ENCODE results near the gene SLC4A4.

The SLC4A4 gene

GRCh38 chr4:71307729-71308128, 31.1 kb upstream of the SLC4A4 start:
- no peak overlapping the region for H3K4me3 ChIP-seq (ENCODE audit: low read depth, low read length)
- TF ChIP-seq CTCF (IDR thresholded peaks at IDR 0.05; ENCODE audit: low read depth, low read length) (no peak), MYC (IDR thresholded peaks at IDR 0.05; ENCODE audit: low read depth, low read length) (no peak), POLR2A (IDR thresholded peaks at IDR 0.05; ENCODE audit: extremely low read depth, insufficient read length) (no peak)
- TF ChIP-seq, protein P1, sequence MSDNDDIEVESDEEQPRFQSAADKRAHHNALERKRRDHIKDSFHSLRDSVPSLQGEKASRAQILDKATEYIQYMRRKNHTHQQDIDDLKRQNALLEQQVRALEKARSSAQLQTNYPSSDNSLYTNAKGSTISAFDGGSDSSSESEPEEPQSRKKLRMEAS (IDR thresholded peaks at IDR 0.05; ENCODE audit: low read depth, low read length): no peak
- no peak for DNase-seq (ENCODE audit: low read depth)

DNA sequence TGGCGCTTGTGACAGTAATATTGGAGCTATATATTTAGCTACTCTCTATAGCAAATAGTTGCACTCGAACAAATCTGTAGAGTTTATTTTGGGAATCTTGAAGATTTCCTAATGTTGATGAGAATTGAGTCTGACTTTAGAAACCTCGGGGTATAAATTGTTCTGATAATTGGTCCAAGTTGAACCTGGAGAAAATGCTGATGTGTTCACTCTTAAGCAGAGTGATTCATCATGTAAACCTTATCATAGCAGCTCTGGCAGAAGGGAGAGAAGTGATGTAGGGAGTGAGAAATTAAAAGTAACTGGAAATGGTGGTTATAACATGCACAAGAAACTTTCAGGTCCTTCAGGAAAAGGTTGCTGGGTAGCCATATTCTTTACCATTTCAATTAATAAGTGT, 16.4 kb upstream of the SLC4A4 start:
- DNase-seq (ENCODE audit: low read depth): no peak
- no peak for TF ChIP-seq POLR2A (IDR thresholded peaks at IDR 0.05; ENCODE audit: extremely low read depth, insufficient read length)
- TF ChIP-seq CTCF (IDR thresholded peaks at IDR 0.05; ENCODE audit: low read depth, low read length): no peak
- TF ChIP-seq, protein P1 (IDR thresholded peaks at IDR 0.05; ENCODE audit: low read depth, low read length): no peak
- TF ChIP-seq MYC (IDR thresholded peaks at IDR 0.05; ENCODE audit: low read depth, low read length): no peak
- no peak overlapping the region for H3K4me3 ChIP-seq (ENCODE audit: low read depth, low read length)

DNA sequence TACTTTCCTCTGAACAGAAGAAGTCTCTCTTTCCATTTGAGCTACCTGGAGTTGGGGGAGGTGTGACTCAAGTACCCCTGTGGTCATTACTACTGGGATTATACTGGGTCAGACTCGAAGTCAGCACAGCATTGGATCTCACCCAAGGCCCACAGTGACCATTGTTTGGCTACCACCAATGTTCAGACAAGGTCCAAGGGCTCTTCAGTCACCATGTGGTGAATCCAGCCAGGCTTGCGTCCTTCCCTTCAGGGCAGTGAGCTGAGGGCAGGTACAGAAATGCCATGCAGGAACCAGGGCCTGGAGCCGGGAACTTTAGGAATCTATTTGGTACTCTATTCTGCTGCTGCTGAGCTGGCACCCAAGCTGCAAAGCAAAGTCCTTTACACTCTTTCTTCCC, 5.5 kb upstream of the SLC4A4 start:
- H3K4me3 ChIP-seq (ENCODE audit: low read depth, low read length): no peak overlapping the region
- DNase-seq (ENCODE audit: low read depth): no peak
- TF ChIP-seq POLR2A (IDR thresholded peaks at IDR 0.05; ENCODE audit: extremely low read depth, insufficient read length): no peak
- TF ChIP-seq MYC (IDR thresholded peaks at IDR 0.05; ENCODE audit: low read depth, low read length): no peak
- TF ChIP-seq, protein P1 (IDR thresholded peaks at IDR 0.05; ENCODE audit: low read depth, low read length): no peak
- TF ChIP-seq CTCF (IDR thresholded peaks at IDR 0.05; ENCODE audit: low read depth, low read length): no peak

DNA sequence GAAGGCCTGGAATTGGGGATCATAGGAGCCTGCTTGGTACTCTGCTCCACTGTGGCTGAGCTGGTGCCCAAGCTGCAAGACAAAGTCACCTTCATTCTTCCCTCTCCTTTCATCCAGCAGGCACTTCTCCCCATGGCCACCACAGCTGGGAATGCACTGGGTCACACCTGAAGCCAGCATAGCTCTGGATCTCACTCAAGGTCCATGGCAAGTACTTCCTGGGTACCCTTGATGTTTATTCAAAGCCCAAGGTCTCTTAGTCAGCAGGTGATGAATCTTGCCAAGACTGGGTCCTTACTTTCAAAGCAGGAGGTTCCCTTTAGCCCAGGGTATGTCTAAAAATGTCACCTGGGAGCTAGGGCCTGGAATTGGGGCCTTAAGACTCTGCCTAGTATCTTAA, 4.9 kb upstream of the SLC4A4 start:
- DNase-seq (ENCODE audit: low read depth): no peak

DNA sequence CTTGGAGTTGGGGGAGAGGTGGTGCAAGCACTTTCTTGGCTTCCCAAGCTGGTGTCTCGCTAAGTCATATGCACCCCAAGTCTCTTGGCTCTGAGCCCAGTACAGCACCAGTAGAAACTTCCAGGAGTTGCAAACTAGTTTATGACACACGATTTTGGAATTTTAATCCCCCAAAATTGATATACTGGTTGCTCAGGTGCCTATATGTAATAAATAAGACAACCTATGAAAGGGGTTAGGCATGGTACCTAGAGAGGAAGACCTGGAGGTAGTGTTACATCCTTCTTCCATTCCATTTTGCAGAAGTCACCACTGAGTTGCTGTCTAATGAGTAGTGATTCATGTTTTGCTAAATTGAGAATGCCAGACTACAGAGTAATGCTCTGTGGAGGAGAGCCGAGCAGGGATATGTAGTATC, 4.3 kb upstream of the SLC4A4 start:
- no peak for DNase-seq (ENCODE audit: low read depth)
- TF ChIP-seq POLR2A (IDR thresholded peaks at IDR 0.05; ENCODE audit: extremely low read depth, insufficient read length) (no peak), CTCF (IDR thresholded peaks at IDR 0.05; ENCODE audit: low read depth, low read length) (no peak), MYC (IDR thresholded peaks at IDR 0.05; ENCODE audit: low read depth, low read length) (no peak)
- TF ChIP-seq, protein P1 (IDR thresholded peaks at IDR 0.05; ENCODE audit: low read depth, low read length): no peak
- H3K4me3 ChIP-seq (ENCODE audit: low read depth, low read length): no peak overlapping the region

More for the DNA sequence above, 4.9 kb upstream of the SLC4A4 start:
- no peak overlapping the region for H3K4me3 ChIP-seq (ENCODE audit: low read depth, low read length)
- TF ChIP-seq MYC (IDR thresholded peaks at IDR 0.05; ENCODE audit: low read depth, low read length) (no peak), CTCF (IDR thresholded peaks at IDR 0.05; ENCODE audit: low read depth, low read length) (no peak), POLR2A (IDR thresholded peaks at IDR 0.05; ENCODE audit: extremely low read depth, insufficient read length) (no peak)
- TF ChIP-seq, protein P1 (IDR thresholded peaks at IDR 0.05; ENCODE audit: low read depth, low read length): no peak
